ENCODE results near the gene MRGPRF.

GRCh38 chr11:68977781-68978625 lies 35.0 kb downstream of the MRGPRF start:
- TF ChIP-seq TAF1 (IDR thresholded peaks at IDR 0.05; ENCODE audit: low read depth, low read length) (no peak), POLR2A (IDR thresholded peaks at IDR 0.05; ENCODE audit: low read depth, low read length) (no peak), POLR2AphosphoS5 (IDR thresholded peaks at IDR 0.05; ENCODE audit: low read depth, low read length) (no peak), SPI1 (IDR thresholded peaks at IDR 0.05; ENCODE audit: low read depth, low read length) (no peak), POU2F2 (IDR thresholded peaks at IDR 0.05; ENCODE audit: low read depth, low read length) (no peak)
